HEK293 (cell line): ENCODE measurements around the gene SH3RF3.
A peak's percentile ranks its signal among the peaks of the same experiment; 100 is the strongest.

Experiments
- CTCF ChIA-PET: fragments of 350-600 bp; formaldehyde crosslinking; extraction: SDS; loops from one replicate; lab custom pipeline; 2021; ENCODE audit warnings: antibody characterized with exemption; lab: Yijun Ruan, JAX
- POLR2A ChIA-PET: fragments of 300-600 bp; formaldehyde crosslinking; extraction: SDS; loops from one replicate; lab custom pipeline; 2020; ENCODE audit warnings: antibody characterized with exemption, inconsistent platforms; lab: Yijun Ruan, JAX
- H3K27ac ChIP-seq: fragments of 200-500 bp; sonication (Bioruptor generic); 2 replicates; pipeline ENCODE4 v1.5.1; 2014; ENCODE audit warnings: low read depth, low read length, control low read depth, inconsistent platforms; ENCODE audit errors: extremely low read depth
- H3K36me3 ChIP-seq, 2 experiments: fragments of 200-500 bp in 1 of 2; sonication (Bioruptor generic) in 1 of 2; 1 replicate in 1 of 2; 2 replicates in 1 of 2; pipeline ENCODE4 v1.5.1; 2014 to 2017; ENCODE audit warnings: inconsistent platforms in 2 of 2, low read length in 2 of 2; ENCODE audit not compliant: control insufficient read depth in 2 of 2, insufficient read depth in 1 of 2
- H3K4me1 ChIP-seq: fragments of 200-500 bp; sonication (Bioruptor generic); 2 replicates; pipeline ENCODE4 v1.5.1; 2014; ENCODE audit warnings: mild to moderate bottlenecking, low read length, inconsistent platforms; ENCODE audit not compliant: control insufficient read depth, insufficient read depth
- H3K4me3 ChIP-seq: 2 replicates; pipeline ENCODE4 v1.5.1; 2011; ENCODE audit warnings: low read depth, mild to moderate bottlenecking, control low read depth, low read length, moderate library complexity
- H3K9me3 ChIP-seq: fragments of 200-500 bp; sonication (Bioruptor generic); 2 replicates; pipeline ENCODE4 v1.5.1; 2014; ENCODE audit warnings: low read depth, low read length, inconsistent platforms; ENCODE audit not compliant: control insufficient read depth, insufficient read depth
- BCL11A ChIP-seq: fragments of 450-650 bp; formaldehyde crosslinking; IDR thresholded peaks from 2 replicates; pipeline ENCODE4 v1.5.1; 2016; ENCODE audit warnings: low read depth, missing biosample characterization, missing genetic modification characterization
- BCL11B ChIP-seq: fragments of 450-650 bp; formaldehyde crosslinking; IDR thresholded peaks from 2 replicates; pipeline ENCODE4 v1.5.1; 2016; ENCODE audit warnings: low read depth, missing biosample characterization, missing genetic modification characterization
- KLF1 ChIP-seq: fragments of 450-650 bp; formaldehyde crosslinking; IDR thresholded peaks from 2 replicates; pipeline ENCODE4 v1.5.1; 2016; ENCODE audit warnings: missing biosample characterization, missing genetic modification characterization
- PRDM10 ChIP-seq: fragments of 450-650 bp; formaldehyde crosslinking; IDR thresholded peaks from 2 replicates; pipeline ENCODE4 v1.5.1; 2016; ENCODE audit warnings: missing biosample characterization, missing genetic modification characterization
- PRDM2 ChIP-seq: fragments of 450-650 bp; formaldehyde crosslinking; IDR thresholded peaks from 2 replicates; pipeline ENCODE4 v1.5.1; 2016; ENCODE audit warnings: missing biosample characterization, missing genetic modification characterization, borderline replicate concordance
- SP2 ChIP-seq: fragments of 450-650 bp; formaldehyde crosslinking; IDR thresholded peaks from 2 replicates; pipeline ENCODE4 v1.5.1; 2016; ENCODE audit warnings: missing biosample characterization, missing genetic modification characterization
- TCF7L2 ChIP-seq: IDR thresholded peaks from 2 replicates; pipeline ENCODE4 v1.6.1; 2011; ENCODE audit warnings: low read depth, mild to moderate bottlenecking, inconsistent platforms, low read length, moderate library complexity, borderline replicate concordance
- WT1 ChIP-seq: fragments of 450-650 bp; formaldehyde crosslinking; IDR thresholded peaks from 2 replicates; pipeline ENCODE4 v1.5.1; 2016; ENCODE audit warnings: missing biosample characterization, missing genetic modification characterization
- ZIC2 ChIP-seq: fragments of 450-650 bp; formaldehyde crosslinking; IDR thresholded peaks from 2 replicates; pipeline ENCODE4 v1.5.1; 2016; ENCODE audit warnings: missing biosample characterization, missing genetic modification characterization
- ZNF169 ChIP-seq: fragments of 450-650 bp; formaldehyde crosslinking; IDR thresholded peaks from 2 replicates; pipeline ENCODE4 v1.5.1; 2016; ENCODE audit warnings: missing biosample characterization, missing genetic modification characterization
- ZNF211 ChIP-seq: fragments of 450-650 bp; formaldehyde crosslinking; IDR thresholded peaks from 2 replicates; pipeline ENCODE4 v1.5.1; 2016; ENCODE audit warnings: low read depth, missing biosample characterization, missing genetic modification characterization
- ZNF311 ChIP-seq: fragments of 450-650 bp; formaldehyde crosslinking; IDR thresholded peaks from 2 replicates; pipeline ENCODE4 v1.5.1; 2017; ENCODE audit warnings: missing biosample characterization, missing genetic modification characterization, borderline replicate concordance
- ZNF391 ChIP-seq: fragments of 450-650 bp; formaldehyde crosslinking; IDR thresholded peaks from 2 replicates; pipeline ENCODE4 v1.5.1; 2016; ENCODE audit warnings: low read depth, missing biosample characterization, missing genetic modification characterization, borderline replicate concordance
- ZNF473 ChIP-seq: fragments of 450-650 bp; formaldehyde crosslinking; IDR thresholded peaks from 2 replicates; pipeline ENCODE4 v1.5.1; 2017; ENCODE audit warnings: missing biosample characterization, missing genetic modification characterization
- ZNF549 ChIP-seq: fragments of 450-650 bp; IDR thresholded peaks from 2 replicates; pipeline ENCODE4 v1.5.1; 2018; ENCODE audit warnings: missing biosample characterization, missing genetic modification characterization, mild to moderate bottlenecking, inconsistent platforms, moderate library complexity
- ZNF704 ChIP-seq: fragments of 450-650 bp; formaldehyde crosslinking; IDR thresholded peaks from 2 replicates; pipeline ENCODE4 v1.5.1; 2016; ENCODE audit warnings: missing biosample characterization, missing genetic modification characterization
- ZSCAN4 ChIP-seq: fragments of 450-650 bp; formaldehyde crosslinking; IDR thresholded peaks from 2 replicates; pipeline ENCODE4 v1.5.1; 2017; ENCODE audit warnings: missing biosample characterization, missing genetic modification characterization

SH3RF3 gene

GRCh38 chr2:109186656-109187250 is 57.7 kb downstream of the SH3RF3 start:
- Histone ChIP-seq H3K4me1 (0 out of 2 replicates have a peak, but pooled peaks cover 3% of the 10 kb centered on the region), H3K36me3 (no peaks in the 10 kb centered on the region), H3K4me3 (no peak overlapping the region), H3K9me3 (no peaks in the 10 kb centered on the region), H3K27ac (no peak overlapping the region)
- CTCF ChIA-PET = interaction anchor here (0.6 kb wide), 1 partner anchor 9 kb away, joined by 5 read pairs; no protein-coding TSS in a partner anchor
- POLR2A ChIA-PET = no interaction called here
- TF ChIP-seq BCL11B (tag by site-specific recombination) (no peak), ZNF704 (tag by site-specific recombination) (no peak), KLF1 (tag by site-specific recombination) (peak; percentile 64)

- POLR2A ChIA-PET = no interaction called here
- CTCF ChIA-PET = no interaction called here
- 0 out of 2 replicates have a peak, but pooled peaks cover 3% of the 10 kb centered on the region for H3K4me1 ChIP-seq
Observed at GRCh38 chr2:109187711-109188495, 58.9 kb downstream of the SH3RF3 start.

GRCh38 chr2:109188496-109188890 is 59.5 kb downstream of the SH3RF3 start:
- H3K9me3 ChIP-seq = no peaks in the 10 kb centered on the region
- ChIA-PET CTCF (no interaction called here), POLR2A (no interaction called here)
- H3K36me3 ChIP-seq = no peaks in the 10 kb centered on the region
- 0 out of 2 replicates have a peak, but pooled peaks cover 3% of the 10 kb centered on the region for H3K4me1 ChIP-seq
- no peak overlapping the region for H3K4me3 ChIP-seq
- H3K27ac ChIP-seq = no peak overlapping the region
- TF ChIP-seq ZNF211 (tag by site-specific recombination) (no peak), ZSCAN4 (tag by site-specific recombination) (no peak), SP2 (no peak), PRDM2 (tag by site-specific recombination) (no peak), ZNF473 (tag by site-specific recombination) (no peak), ZNF549 (tag by site-specific recombination) (no peak), BCL11A (tag by site-specific recombination) (no peak), PRDM10 (tag by site-specific recombination) (no peak), WT1 (tag by site-specific recombination) (no peak), KLF1 (tag by site-specific recombination) (no peak), TCF7L2 (no peak)

More at GRCh38 chr2:109187711-109188495, 58.9 kb downstream of the SH3RF3 start:
- no peaks in the 10 kb centered on the region for H3K9me3 ChIP-seq
- H3K36me3 ChIP-seq = no peaks in the 10 kb centered on the region
- H3K4me3 ChIP-seq = no peak overlapping the region
- TF ChIP-seq ZNF169 = no peak
- TF ChIP-seq ZIC2 (tag by site-specific recombination) = 0 out of 2 replicates have a peak, but pooled peaks have one; percentile 6
- no peak for TF ChIP-seq ZNF311 (tag by site-specific recombination)
- no peak for TF ChIP-seq ZNF391
- H3K27ac ChIP-seq = no peak overlapping the region
